Spleen (tissue), 11 donors: ENCODE measurements around the gene KDM2B. TPM values are rescaled to one million over a fixed set of nuclear protein-coding genes. Genes with fewer than 3 reads are reported as not detected.

Source experiments
- DNase-seq: peaks from one replicate; pipeline ENCODE4 v3.0.0-alpha.2; 2020
- H3K27ac ChIP-seq, 8 donors: fragments of 200-600 bp; sonication (generic) in 7 of 8; 1 replicate in 4 of 8; 2 replicates in 4 of 8; pipeline versions ENCODE4 v1.5.0 to v1.8.0; 2016 to 2021; ENCODE audit warnings: inconsistent platforms in 4 of 8, mild to moderate bottlenecking in 4 of 8, moderate library complexity in 1 of 8
- H3K27me3 ChIP-seq, 7 donors: fragments of 200-600 bp; sonication (generic) in 6 of 7; replicated peaks in 1 of 7; 1 replicate in 4 of 7; 2 replicates in 3 of 7; pipeline versions ENCODE4 v1.5.0 to v1.8.0; 2016 to 2021; ENCODE audit warnings: inconsistent platforms in 3 of 7, mild to moderate bottlenecking in 1 of 7
- H3K36me3 ChIP-seq, 6 donors: fragments of 200-600 bp; sonication (generic) in 5 of 6; 1 replicate in 4 of 6; 2 replicates in 2 of 6; pipeline versions ENCODE4 v1.5.0 to v1.8.0; 2016 to 2021; ENCODE audit warnings: inconsistent platforms in 2 of 6
- H3K4me1 ChIP-seq, 6 donors: fragments of 200-600 bp; sonication (generic) in 5 of 6; 1 replicate in 3 of 6; 2 replicates in 3 of 6; pipeline versions ENCODE4 v1.5.0 to v1.8.0; 2016 to 2021; ENCODE audit warnings: inconsistent platforms in 3 of 6
- H3K4me3 ChIP-seq, 8 donors: fragments of 200-600 bp; sonication (generic) in 7 of 8; 1 replicate in 4 of 8; 2 replicates in 4 of 8; pipeline versions ENCODE4 v1.5.0 to v1.8.0; 2016 to 2021; ENCODE audit warnings: inconsistent platforms in 4 of 8, mild to moderate bottlenecking in 4 of 8, moderate library complexity in 2 of 8
- H3K9me3 ChIP-seq, 8 donors: fragments of 200-600 bp; sonication (generic) in 7 of 8; 1 replicate in 4 of 8; 2 replicates in 4 of 8; pipeline versions ENCODE4 v1.5.0 to v1.8.0; 2016 to 2021; ENCODE audit warnings: inconsistent platforms in 4 of 8
- POLR2A ChIP-seq, 3 donors: fragments of 450-650 bp; IDR thresholded peaks; one replicate each; pipeline ENCODE4 v1.5.1; 2017; ENCODE audit warnings: antibody characterized with exemption in 3 of 3, mild to moderate bottlenecking in 1 of 3
- POLR2AphosphoS5 ChIP-seq, 3 donors: sonication (generic); formaldehyde crosslinking; IDR thresholded peaks; one replicate each; pipeline ENCODE4 v1.5.1; 2017; ENCODE audit warnings: antibody characterized with exemption in 3 of 3
- WGBS, 5 donors: extraction: QIAGEN DNeasy Blood & Tissue Kit in 3 of 5; methylation state at CpG; one replicate each; pipeline versions ENCODE4 v1.1.5 to v1.1.7; 2013 to 2018; 5-methylcytosine and 5-hydroxymethylcytosine counted together
- intact Hi-C: fragments of 100-400 bp; cut with DNase I; formaldehyde crosslinking; loops from one replicate; pipeline ENCODE4 v1.15.0; 2023; ENCODE audit warnings: low total_unique reads
- polyA plus RNA-seq, 3 donors: library from polyadenylated mRNA; stranded (reverse); fragments of 200-250 nt; gene quantifications; one replicate each; pipeline ENCODE4 v1.2.1, GENCODE V29; 2013
- total RNA-seq, 7 donors: library from RNA; depleted of rRNA in 3 of 7; stranded (reverse); fragments of >200 nt in 3 of 7; fragmentation: NEBNext Ultra II Directional in 4 of 7; extraction: Animal tissue kit (Norgen Biotek cat#: 25700) in 4 of 7; gene quantifications; one replicate each; pipeline versions ENCODE4 v1.1.0 to v1.2.1, GENCODE V29; 2016 to 2021
- TF ChIP-seq, protein P1 (sequence below), 11 experiments: fragments of 200-600 bp in 7 of 11; fragments of 450-650 bp in 4 of 11; sonication (generic) in 4 of 11; IDR thresholded peaks in 8 of 11; conservative IDR thresholded peaks in 3 of 11; 1 replicate in 7 of 11; 2 replicates in 4 of 11; pipeline versions ENCODE4 v1.4.0 to v1.8.0; 2016 to 2021; ENCODE audit warnings: antibody characterized with exemption in 11 of 11, inconsistent platforms in 4 of 11, mild to moderate bottlenecking in 1 of 11
- donor health status: healthy with polysubstance abuse.
- donor health status: DM: no; HTN: no; CAD: no; lungs with moderate emphysema.
- donor health status: DM: no; HTN: no; CAD: no.
- donor health status: Bipolar disorder and iron deficiency.
- donor health status: healthy.
- donor health status: DM: no; HTN: no; CAD: no.
- donor health status: DM: yes; HTN: yes; CAD: no.

KDM2B gene
- total and polyA plus RNA-seq, 10 donors: 20.8 to 56.2 (median 40.1) TPM

DNA sequence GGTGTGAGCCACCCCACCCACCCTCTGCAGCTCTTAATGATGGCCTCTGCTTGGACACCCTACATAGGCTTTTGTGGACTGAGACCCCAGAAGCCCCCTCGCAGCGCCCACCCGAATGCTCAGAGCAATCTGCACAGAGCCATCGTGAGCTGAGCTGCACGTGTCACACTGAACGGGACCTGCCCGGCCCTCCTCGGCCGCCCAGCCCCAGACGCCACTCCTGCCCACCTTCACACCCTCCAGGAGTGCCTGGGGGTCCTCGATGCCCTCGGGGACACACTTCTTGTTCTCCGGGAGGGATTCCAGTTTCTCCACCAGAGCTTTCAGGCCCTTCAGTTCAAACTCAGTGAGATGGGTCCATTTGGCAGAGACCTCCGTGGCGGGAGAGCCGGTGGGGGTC, 71.5 kb downstream of the KDM2B start:
- no peak for DNase-seq
- Histone ChIP-seq H3K36me3 (peaks cover 0 to 91% (median 38%) of the 10 kb centered on the region in 6 donors), H3K27me3 (no peaks in the 10 kb centered on the region), H3K9me3 (no peaks in the 10 kb centered on the region), H3K4me3 (no peak overlapping the region), H3K4me1 (peaks cover 0 to 11% (median 8%) of the 10 kb centered on the region in 6 donors), H3K27ac (no peak overlapping the region)
- 94 to 96% (median 95%) methylated on average over 10 to 16 of the region's 16 CpGs for WGBS, 5 donors
- intact Hi-C loops: no loop called here
- TF ChIP-seq, protein P1, sequence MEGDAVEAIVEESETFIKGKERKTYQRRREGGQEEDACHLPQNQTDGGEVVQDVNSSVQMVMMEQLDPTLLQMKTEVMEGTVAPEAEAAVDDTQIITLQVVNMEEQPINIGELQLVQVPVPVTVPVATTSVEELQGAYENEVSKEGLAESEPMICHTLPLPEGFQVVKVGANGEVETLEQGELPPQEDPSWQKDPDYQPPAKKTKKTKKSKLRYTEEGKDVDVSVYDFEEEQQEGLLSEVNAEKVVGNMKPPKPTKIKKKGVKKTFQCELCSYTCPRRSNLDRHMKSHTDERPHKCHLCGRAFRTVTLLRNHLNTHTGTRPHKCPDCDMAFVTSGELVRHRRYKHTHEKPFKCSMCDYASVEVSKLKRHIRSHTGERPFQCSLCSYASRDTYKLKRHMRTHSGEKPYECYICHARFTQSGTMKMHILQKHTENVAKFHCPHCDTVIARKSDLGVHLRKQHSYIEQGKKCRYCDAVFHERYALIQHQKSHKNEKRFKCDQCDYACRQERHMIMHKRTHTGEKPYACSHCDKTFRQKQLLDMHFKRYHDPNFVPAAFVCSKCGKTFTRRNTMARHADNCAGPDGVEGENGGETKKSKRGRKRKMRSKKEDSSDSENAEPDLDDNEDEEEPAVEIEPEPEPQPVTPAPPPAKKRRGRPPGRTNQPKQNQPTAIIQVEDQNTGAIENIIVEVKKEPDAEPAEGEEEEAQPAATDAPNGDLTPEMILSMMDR (IDR thresholded peaks at IDR 0.05 in 8 of 11, conservative IDR thresholded peaks at IDR 0.05 in 3 of 11): no peak
- TF ChIP-seq POLR2AphosphoS5 (IDR thresholded peaks at IDR 0.05): peak in 1 of 3 donors; percentile 12

GRCh38 chr12:121508533-121508932, 72.3 kb downstream of the KDM2B start:
- Histone ChIP-seq H3K4me3 (no peak overlapping the region), H3K27ac (no peak overlapping the region), H3K27me3 (no peaks in the 10 kb centered on the region), H3K9me3 (no peaks in the 10 kb centered on the region), H3K36me3 (peaks cover 0 to 96% (median 38%) of the 10 kb centered on the region in 6 donors), H3K4me1 (peaks cover 0 to 7% (median under 1%) of the 10 kb centered on the region in 6 donors)
- intact Hi-C loops: no loop called here
- 91 to 98% (median 93%) methylated on average over 10 to 11 of the region's 11 CpGs for WGBS, 5 donors
- TF ChIP-seq POLR2AphosphoS5 (IDR thresholded peaks at IDR 0.05) (no peak), POLR2A (IDR thresholded peaks at IDR 0.05) (no peak)
- TF ChIP-seq, protein P1 (IDR thresholded peaks at IDR 0.05 in 8 of 11, conservative IDR thresholded peaks at IDR 0.05 in 3 of 11): no peak
- DNase-seq: no peak

DNA sequence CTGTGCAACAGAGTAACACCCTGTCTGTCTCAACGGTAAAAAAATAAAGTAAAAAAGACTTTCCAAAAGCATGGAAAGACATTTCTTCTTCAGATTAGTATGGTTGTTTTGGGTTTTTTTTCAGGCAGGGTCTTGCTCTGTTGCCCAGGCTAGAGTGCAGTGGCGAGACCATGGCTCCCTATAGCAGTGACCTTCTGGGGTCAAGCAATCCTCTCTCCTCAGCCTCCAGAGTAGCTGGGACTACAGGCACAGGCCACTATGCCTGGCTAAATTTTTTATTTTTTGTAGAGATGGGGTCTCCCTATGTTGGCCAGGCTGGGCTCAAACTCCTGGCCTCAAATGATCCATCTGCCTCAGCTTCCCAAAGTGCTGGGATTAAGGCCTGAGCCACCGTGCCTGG, 72.8 kb downstream of the KDM2B start:
- Histone ChIP-seq H3K4me1 (peaks cover 0 to 8% (median 0%) of the 10 kb centered on the region in 6 donors), H3K9me3 (no peaks in the 10 kb centered on the region), H3K36me3 (peaks cover 0 to 96% (median 36%) of the 10 kb centered on the region in 6 donors), H3K4me3 (no peak overlapping the region), H3K27me3 (no peaks in the 10 kb centered on the region), H3K27ac (no peak overlapping the region)
- TF ChIP-seq, protein P1 (IDR thresholded peaks at IDR 0.05 in 8 of 11, conservative IDR thresholded peaks at IDR 0.05 in 3 of 11): no peak
- TF ChIP-seq POLR2A (IDR thresholded peaks at IDR 0.05) (no peak), POLR2AphosphoS5 (IDR thresholded peaks at IDR 0.05) (no peak)
- DNase-seq: no peak
- intact Hi-C loops: no loop called here
- 90 to 100% (median 95%) methylated on average over 3 of the region's 3 CpGs for WGBS, 5 donors

GRCh38 chr12:121507245-121507644, 73.6 kb downstream of the KDM2B start:
- WGBS, 5 donors: 83 to 91% (median 85%) methylated on average over 8 of the region's 8 CpGs
- Histone ChIP-seq H3K27me3 (no peaks in the 10 kb centered on the region), H3K36me3 (peaks cover 0 to 96% (median 36%) of the 10 kb centered on the region in 6 donors), H3K27ac (no peak overlapping the region), H3K4me3 (no peak overlapping the region), H3K9me3 (no peaks in the 10 kb centered on the region), H3K4me1 (peaks cover 0 to 8% (median 0%) of the 10 kb centered on the region in 6 donors)
- TF ChIP-seq POLR2A (IDR thresholded peaks at IDR 0.05): no peak
- TF ChIP-seq POLR2AphosphoS5 (IDR thresholded peaks at IDR 0.05): no peak
- intact Hi-C loops: no loop called here
- DNase-seq: no peak

GRCh38 chr12:121505513-121505912, 75.3 kb downstream of the KDM2B start:
- Histone ChIP-seq H3K27me3 (no peaks in the 10 kb centered on the region), H3K27ac (no peak overlapping the region), H3K9me3 (no peaks in the 10 kb centered on the region), H3K4me1 (peaks cover 0 to 8% (median 0%) of the 10 kb centered on the region in 6 donors), H3K36me3 (peaks cover 0 to 92% (median 32%) of the 10 kb centered on the region in 6 donors), H3K4me3 (no peak overlapping the region)
- TF ChIP-seq, protein P1 (IDR thresholded peaks at IDR 0.05 in 8 of 11, conservative IDR thresholded peaks at IDR 0.05 in 3 of 11): no peak
- TF ChIP-seq POLR2A (IDR thresholded peaks at IDR 0.05) (no peak), POLR2AphosphoS5 (IDR thresholded peaks at IDR 0.05) (no peak)
- 56 to 74% (median 64%) methylated on average over 3 of the region's 3 CpGs for WGBS, 5 donors
- no peak for DNase-seq
- intact Hi-C loops: no loop called here
